Left renal pelvis (tissue), 4 donors: ENCODE results near the gene SCN4B. TPM values are rescaled to one million over a fixed set of nuclear protein-coding genes. Genes with fewer than 3 reads are reported as not detected.

Source experiments
- DNase-seq, 4 donors: peaks; one replicate each; pipeline ENCODE4 v3.0.0-alpha.2; 2013; ENCODE audit warnings: low read depth in 4 of 4, low spot score in 3 of 4
- polyA plus RNA-seq, 4 donors: library from polyadenylated mRNA; unstranded; fragments of 120-200 nt; gene quantifications; one replicate each; pipeline ENCODE4 v1.2.1, GENCODE V29; 2013; ENCODE audit not compliant: insufficient read length in 4 of 4

Gene SCN4B
- polyA plus RNA-seq, 4 donors: 1.0 to 3.0 (median 1.5) TPM

GRCh38 chr11:118175031-118175992 is 22.7 kb upstream of the SCN4B start:
- peak in 1 of 4 donors; percentile 47 for DNase-seq

GRCh38 chr11:118174006-118174567 is 21.5 kb upstream of the SCN4B start:
- no peak for DNase-seq

- no peak for DNase-seq
Measured at GRCh38 chr11:118172356-118172755, 19.7 kb upstream of the SCN4B start.

GRCh38 chr11:118171269-118172062 is 18.8 kb upstream of the SCN4B start:
- DNase-seq: peak in 1 of 4 donors; percentile 61

- DNase-seq: no peak
Measured at GRCh38 chr11:118170882-118171268, 18.3 kb upstream of the SCN4B start.

- DNase-seq: no peak
Measured at GRCh38 chr11:118170231-118170630, 17.6 kb upstream of the SCN4B start.

- DNase-seq: no peak
Measured at GRCh38 chr11:118169300-118170140, 16.9 kb upstream of the SCN4B start.

GRCh38 chr11:118168751-118169150 is 16.1 kb upstream of the SCN4B start:
- DNase-seq: no peak

- no peak for DNase-seq
Measured at GRCh38 chr11:118168316-118168715, 15.7 kb upstream of the SCN4B start.

GRCh38 chr11:118167906-118168305 is 15.3 kb upstream of the SCN4B start:
- DNase-seq: no peak

GRCh38 chr11:118167253-118167652 is 14.6 kb upstream of the SCN4B start:
- no peak for DNase-seq

- no peak for DNase-seq
Measured at GRCh38 chr11:118166641-118167040, 14.0 kb upstream of the SCN4B start.

GRCh38 chr11:118164885-118165284 is 12.3 kb upstream of the SCN4B start:
- no peak for DNase-seq

- no peak for DNase-seq
Measured at GRCh38 chr11:118163494-118163893, 10.9 kb upstream of the SCN4B start.

- no peak for DNase-seq
Measured at GRCh38 chr11:118162846-118163245, 10.2 kb upstream of the SCN4B start.

- DNase-seq: no peak
Measured at GRCh38 chr11:118161786-118162185, 9.2 kb upstream of the SCN4B start.

- no peak for DNase-seq
Measured at GRCh38 chr11:118157186-118157895, 4.7 kb upstream of the SCN4B start.

GRCh38 chr11:118156531-118157185 is 4.0 kb upstream of the SCN4B start:
- DNase-seq: no peak
